GM12891 (cell line): Measurements from ENCODE around the gene ME1.
"Not testable (repeated sequence)": the region's sequence is repeated elsewhere in the genome, so short reads cannot be mapped to it uniquely, and the experiment has no call there.

ENCODE experiments used
- PAX5 ChIP-seq: IDR thresholded peaks from 2 replicates; pipeline ENCODE4 v1.6.1; 2011; ENCODE audit warnings: low read length, moderate library complexity, mild to moderate bottlenecking; ENCODE audit not compliant: insufficient read depth, severe bottlenecking
- POLR2A ChIP-seq: IDR thresholded peaks from 2 replicates; pipeline ENCODE4 v1.6.1; 2011; ENCODE audit warnings: low read depth, low read length, control low read depth
- POLR2AphosphoS5 ChIP-seq: IDR thresholded peaks from 2 replicates; pipeline ENCODE4 v1.6.1; 2011; ENCODE audit warnings: low read depth, low read length, control low read depth
- SPI1 ChIP-seq: IDR thresholded peaks from 2 replicates; pipeline ENCODE4 v1.6.1; 2011; ENCODE audit warnings: low read depth, low read length, control low read depth
- TAF1 ChIP-seq: IDR thresholded peaks from 2 replicates; pipeline ENCODE4 v1.6.1; 2011; ENCODE audit warnings: low read depth, low read length, control low read depth

- TF ChIP-seq TAF1, POLR2AphosphoS5, POLR2A, SPI1, PAX5: not testable (repeated sequence)
These were observed 238.9 kb downstream of the ME1 start for GRCh38 chr6:83191974-83192373.
